ACHN (cell line): ENCODE data around the gene ARHGEF10L.
A peak's percentile ranks its signal among the peaks of the same experiment; 100 is the strongest.
"Not testable (repeated sequence)": the region's sequence is repeated elsewhere in the genome, so short reads cannot be mapped to it uniquely, and the experiment has no call there.

ENCODE experiments used
- DNase-seq: peaks from one replicate; pipeline ENCODE4 v3.0.0-alpha.2; 2015
- in situ Hi-C: cut with HindIII; loops from 2 replicates; pipeline ENCODE4 v1.10.0; 2017; ENCODE audit warnings: low sequenced_read_pairs, low pct_ligation_motif_present, low pct_unique_long_range_greater_than_20kb

The ARHGEF10L gene

DNA sequence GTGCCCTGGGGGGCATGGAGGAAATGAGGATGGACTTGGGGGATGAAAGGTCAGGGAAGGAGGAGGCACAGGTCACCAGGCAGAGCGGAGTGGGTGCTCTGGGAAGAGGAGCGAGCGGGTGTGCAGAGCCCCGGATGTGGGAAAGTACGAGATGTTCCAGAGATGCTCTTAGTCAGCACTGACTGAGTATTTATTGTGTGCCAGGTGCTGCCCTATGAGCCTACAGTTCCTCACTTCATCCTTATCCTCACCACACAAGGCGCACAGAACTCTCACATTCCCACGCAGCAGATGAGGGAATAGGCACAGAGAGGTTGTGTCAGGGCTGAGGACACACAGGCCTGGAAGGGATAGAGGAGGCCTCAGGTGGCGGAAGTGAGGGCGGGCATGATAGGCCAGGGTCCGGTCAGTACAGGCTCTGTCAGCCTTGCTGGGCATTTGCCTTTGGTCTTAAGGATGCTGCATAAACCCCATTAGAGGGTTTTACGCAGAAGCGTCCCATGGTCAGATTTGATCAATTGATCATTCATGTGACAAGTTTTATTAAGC, 77.3 kb downstream of the ARHGEF10L start:
- no peak for DNase-seq
- in situ Hi-C loops: no loop called here

DNA sequence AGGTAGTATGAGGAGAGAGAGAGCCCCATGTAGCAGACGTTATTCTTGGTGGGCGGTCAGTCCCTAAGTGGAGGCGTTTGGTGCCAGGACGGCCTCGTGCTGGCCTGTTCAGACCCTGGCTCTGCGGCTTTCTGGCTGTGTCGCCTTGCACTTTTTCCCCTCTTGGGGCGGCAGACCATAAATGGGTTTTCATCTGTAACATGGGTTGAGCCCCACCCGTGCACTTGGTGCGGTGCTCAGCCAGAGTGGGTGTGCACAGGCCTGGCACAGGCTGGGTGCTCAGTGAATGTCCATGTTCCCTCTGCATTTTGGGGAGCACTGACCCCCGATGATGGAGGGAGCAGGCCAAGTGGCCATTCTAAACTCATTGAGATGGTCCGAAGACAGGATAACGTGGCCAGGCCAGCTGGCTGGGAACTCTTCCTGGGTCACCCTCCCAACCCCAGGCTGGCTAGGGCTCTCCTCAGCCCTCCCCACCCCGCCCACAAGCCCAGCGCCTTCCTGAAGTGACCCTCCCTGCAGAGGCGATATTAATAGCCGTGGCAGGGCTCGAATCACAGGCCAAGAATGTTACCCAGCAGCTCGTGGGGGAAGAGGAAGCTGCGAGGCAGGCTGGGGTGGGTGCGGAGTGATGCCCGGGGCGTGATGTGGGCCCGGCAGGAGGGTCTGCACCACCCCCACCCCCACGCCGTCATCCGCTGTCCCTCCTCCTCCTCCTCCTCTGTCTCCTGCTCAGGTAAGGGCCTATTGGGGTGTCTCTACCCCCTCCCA, 78.5 kb downstream of the ARHGEF10L start:
- in situ Hi-C loops: no loop called here
- no peak for DNase-seq

DNA sequence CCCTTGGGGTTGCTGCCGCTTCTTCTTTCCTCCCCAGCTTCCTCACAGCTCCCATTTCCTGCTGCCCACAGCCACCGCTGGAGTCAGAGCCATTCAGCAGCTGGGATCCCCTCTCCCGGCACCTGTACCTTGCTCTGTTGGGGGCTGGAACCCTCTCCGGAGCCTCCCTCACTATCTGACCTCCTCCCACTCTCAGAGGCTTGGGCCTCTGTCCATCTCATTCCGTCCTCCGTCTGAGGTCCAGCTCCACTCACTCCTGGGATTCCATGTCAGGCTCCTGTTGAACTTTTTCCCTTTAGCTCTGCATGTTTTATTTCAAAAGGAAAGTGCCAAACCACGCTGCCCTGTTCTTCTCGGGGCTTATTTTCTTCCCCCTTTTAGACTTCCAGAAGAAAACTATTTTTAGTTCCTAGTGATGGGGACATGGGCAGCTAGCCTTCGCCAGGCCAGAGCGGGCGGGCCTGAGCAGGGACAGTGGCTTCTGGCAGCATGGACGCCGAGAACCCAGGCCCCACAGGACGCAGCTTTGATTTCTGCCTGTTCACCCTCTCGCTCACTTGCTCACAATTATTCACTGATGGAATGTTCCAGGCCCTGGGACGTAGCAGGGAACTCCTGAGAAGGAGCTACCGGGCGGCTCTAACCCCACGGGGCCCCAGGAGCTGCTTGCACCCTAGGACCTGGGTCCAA, 79.2 kb downstream of the ARHGEF10L start:
- in situ Hi-C loops: no loop called here
- DNase-seq: no peak

DNA sequence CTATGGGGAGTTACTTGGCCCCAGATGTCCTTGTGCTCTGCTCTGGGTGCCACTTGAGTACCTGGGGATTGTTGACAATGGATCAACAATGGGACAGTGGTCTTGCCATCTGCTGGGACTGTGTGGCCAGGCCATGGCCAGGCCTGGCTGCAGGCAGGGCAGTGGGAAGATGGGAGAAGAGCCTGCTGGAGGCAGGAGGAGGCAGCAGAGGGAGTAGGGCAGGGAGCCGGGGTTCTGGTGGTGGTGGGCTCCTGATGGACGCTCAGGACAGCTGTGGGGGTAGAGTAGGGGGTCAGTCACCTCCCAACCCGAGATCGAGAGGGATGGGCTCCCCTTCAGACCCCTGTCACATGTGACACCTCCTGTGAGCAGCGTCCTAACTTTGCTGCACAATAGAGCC, 81.0 kb downstream of the ARHGEF10L start:
- in situ Hi-C loops: no loop called here
- no peak for DNase-seq

DNA sequence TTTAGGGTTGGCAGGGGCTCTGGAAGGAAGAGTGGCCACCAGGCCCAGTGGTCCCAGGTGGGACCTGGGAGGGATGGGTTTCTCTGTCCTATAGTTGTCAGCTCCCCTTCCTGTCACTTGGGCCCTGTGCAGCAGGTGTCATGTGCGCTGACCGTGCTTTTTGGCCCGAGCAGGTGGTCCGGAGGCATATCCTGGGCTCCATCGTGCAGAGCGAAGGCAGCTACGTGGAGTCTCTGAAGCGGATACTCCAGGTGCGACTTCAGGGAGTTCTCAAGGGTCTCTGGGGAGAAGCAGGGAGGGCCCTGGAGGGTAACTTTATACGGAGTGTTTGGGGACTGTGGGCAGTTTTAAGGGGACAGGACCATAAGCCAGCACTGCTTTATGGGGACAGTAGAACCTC, 82.2 kb downstream of the ARHGEF10L start:
- DNase-seq: no peak
- in situ Hi-C loops: no loop called here

DNA sequence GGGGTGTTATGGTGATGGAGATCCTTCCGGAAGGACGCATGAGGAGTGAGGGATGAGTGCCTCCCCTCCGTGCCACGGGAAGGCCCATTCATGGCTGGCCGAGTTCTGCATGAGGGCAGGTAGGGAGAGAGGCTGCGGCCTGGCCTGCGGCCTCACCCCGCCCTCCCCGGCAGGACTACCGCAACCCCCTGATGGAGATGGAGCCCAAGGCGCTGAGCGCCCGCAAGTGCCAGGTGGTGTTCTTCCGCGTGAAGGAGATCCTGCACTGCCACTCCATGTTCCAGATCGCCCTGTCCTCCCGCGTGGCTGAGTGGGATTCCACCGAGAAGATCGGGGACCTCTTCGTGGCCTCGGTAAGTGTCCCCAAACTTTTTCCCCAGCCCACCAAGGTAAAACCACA, 83.3 kb downstream of the ARHGEF10L start:
- DNase-seq: no peak
- in situ Hi-C loops: no loop called here

DNA sequence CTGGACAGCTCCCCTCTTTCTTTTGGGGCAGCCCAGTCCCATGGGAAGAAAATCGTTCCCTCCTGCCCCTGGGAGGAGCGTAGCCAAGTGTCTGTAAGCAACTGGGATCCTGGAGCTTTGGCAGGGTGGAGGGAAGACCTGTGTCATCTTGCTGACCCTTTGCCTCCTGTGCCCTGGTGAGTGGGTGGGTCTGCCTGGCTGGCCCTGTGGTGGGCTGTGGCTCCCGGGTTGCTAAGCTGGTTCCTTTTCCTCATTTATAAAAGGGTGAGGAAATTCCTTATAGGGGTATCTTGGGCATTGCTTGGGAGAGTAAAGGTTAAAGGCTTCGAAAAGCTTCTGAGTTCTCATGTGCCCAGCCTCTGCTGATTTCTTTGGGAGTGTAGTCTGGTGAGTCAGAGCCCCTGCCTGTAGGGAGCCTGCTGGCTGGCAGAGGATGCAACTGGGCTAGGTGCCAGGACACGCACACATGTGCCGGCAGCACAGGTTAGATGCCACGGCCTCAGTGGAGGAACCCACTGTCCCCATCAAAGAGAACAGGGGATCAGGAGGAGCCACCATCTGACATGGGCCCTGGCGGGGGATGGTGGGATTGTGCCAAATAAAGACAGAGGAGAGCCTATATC, 85.2 kb downstream of the ARHGEF10L start:
- in situ Hi-C loops: no loop called here
- DNase-seq: peak; percentile 60

DNA sequence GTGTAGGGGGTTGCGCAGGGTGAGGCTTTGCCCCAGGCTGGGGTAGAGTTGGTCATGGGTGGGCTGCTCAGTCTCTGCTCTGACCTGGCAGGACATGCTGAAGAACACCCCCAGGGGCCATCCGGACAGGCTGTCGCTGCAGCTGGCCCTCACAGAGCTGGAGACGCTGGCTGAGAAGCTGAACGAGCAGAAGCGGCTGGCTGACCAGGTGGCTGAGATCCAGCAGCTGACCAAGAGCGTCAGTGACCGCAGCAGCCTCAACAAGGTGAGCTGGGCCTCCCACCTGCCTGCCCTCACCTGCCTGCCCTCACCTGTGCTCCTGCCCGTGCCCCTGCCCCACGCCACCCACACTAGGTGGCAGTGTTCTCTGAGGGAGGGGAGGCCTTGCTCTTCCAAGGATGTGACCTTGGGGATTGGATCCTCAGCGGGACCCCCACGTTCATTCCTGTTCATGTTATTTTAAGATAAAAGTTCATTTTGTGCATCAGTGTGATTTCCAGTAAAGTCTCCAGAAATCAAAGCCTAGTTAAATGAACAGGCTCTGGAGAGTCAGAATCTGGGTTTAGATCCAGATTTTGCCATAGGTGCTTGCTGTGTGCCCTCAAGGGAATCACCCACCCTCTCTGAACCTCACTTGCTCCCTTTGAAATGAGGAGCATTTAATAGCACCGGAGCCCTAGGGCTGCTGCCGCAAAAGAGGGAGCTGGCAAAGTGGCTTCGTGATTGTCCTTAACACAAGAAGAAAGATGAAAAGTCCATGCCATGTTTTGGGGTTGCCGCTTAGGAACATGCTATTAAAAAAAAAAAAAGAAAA, 87.9 kb downstream of the ARHGEF10L start:
- no peak for DNase-seq
- in situ Hi-C loops: no loop called here

DNA sequence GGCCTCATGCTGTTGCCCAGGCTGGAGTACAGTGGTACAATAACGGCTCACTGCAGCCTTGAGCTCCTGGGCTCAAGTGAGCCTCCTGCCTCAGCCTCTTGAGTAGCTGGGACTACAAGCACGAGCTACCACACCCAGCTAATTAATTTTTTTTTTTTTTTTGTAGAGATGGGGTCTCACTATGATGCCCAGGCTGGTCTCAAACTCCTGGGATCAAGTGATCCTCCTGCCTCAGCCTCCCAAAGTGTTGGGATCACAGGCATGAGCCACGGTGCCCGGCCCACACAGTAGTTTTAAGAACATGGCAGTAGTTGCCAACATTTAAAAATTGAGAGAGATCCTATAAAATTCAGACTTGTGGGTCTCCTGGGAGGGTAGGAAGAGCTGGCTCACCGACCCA, 89.5 kb downstream of the ARHGEF10L start:
- in situ Hi-C loops, DNase-seq: not testable (repeated sequence)

DNA sequence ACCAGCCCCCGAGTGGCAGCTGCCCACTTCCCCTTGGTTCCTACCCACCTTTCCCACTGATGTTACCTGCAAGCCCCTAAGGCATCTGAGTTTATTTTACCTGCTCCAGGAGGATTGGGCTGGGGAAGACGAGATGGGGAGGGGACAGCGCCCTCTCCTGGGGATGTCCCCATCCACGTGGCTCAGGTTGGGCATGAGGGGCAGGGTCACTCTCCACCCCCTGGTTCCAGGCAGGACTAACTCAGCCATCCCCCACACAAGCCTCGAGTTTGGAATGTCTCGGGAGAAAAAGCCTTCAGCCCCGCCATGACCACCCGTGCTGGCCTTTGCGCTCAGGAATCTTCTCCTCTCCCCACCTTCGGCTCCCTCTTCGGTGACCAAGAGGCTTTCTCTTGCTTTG, 90.0 kb downstream of the ARHGEF10L start:
- no peak for DNase-seq
- in situ Hi-C loops: no loop called here

DNA sequence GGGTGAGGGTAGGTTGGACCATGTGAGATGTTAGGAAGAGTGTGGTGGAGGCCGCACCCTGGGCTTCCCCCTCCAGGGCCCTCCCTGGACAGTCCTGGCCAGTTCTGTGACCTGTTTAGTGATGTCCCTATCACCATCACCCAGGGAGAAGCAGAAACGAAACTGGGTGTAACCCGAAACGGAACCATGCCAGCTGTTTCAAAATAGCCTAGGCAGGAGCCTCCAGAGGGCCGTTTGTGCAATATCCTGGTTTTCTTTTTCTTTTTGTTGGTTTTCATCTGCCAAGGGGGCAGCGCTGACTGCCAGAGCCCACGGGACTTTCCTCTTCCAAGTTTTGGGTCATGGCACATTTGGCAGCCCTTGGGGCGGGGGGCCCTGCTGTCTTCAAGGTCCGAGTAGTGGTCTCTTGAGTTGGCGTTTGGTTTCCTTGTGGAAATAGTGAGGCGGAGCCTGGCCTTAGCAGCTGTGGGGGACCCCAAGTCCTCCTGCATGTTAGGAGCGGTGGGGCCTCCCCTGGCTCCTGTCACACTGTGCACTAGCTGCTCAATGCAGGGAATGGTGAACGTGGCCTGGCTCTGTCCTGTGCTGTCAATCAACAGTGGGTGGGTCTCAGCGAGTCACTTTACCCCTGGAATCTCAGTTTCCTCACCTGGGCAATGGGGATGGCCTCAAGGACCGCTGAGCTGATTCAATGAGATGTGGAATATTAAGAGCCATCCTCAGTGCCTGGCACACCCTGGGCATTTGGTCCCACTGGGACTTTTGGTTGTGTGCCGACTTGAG, 90.7 kb downstream of the ARHGEF10L start:
- DNase-seq: no peak
- in situ Hi-C loops: no loop called here

DNA sequence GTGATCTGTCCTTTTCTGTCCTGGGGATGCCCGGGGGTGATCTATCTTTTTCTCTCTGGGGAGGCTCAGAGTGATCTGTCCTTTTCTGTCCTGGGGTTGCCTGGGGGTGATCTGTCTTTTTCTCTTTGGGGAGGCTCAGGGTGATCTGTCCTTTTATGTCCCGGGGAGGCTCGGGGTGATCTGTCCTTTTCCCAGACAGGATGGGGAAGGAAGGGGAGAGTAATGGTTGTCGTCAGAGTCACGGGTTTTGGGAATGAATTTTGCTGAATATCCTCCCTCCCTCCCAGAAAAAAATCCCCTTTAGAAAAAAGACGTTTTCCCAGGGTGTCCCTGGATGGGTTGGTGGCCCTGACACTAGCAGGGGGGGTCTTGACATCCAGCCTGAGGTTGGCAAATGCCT, 91.5 kb downstream of the ARHGEF10L start:
- in situ Hi-C loops: no loop called here
- no peak for DNase-seq

DNA sequence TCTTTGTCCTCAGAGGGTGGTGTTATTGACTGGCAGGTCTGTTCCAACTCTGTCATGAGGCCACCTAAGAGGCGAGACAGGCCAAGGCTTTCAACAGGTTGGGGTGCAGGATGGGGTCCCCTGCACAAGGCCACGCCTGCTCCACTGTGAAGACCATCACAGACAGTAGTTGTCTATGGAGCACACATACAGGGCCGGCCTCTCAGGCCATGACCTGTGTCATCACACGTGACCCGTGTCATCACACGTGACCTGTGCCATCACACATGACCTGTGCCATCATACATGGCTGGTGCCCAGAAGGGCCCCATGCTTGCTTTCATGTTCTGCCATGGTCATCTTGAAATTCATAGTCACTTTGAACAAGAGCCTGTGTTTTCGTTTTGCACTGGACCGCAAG, 91.9 kb downstream of the ARHGEF10L start:
- in situ Hi-C loops: no loop called here
- DNase-seq: no peak

DNA sequence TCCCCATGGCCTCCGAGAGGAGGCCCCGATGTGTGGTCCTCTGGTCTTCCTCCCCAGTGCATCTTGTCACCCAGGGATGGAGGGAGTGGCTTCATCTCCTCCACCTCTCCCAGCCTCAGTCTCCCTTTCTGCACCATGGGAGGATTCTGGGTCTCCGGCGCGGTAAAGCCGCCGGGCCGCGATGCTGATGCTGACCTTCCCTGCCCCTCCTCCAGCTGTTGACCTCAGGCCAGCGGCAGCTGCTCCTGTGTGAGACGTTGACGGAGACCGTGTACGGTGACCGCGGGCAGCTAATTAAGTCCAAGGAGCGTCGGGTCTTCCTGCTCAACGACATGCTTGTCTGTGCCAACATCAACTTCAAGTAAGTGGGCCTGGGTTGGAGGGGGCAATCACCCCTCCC, 92.6 kb downstream of the ARHGEF10L start:
- no peak for DNase-seq
- in situ Hi-C loops: no loop called here

DNA sequence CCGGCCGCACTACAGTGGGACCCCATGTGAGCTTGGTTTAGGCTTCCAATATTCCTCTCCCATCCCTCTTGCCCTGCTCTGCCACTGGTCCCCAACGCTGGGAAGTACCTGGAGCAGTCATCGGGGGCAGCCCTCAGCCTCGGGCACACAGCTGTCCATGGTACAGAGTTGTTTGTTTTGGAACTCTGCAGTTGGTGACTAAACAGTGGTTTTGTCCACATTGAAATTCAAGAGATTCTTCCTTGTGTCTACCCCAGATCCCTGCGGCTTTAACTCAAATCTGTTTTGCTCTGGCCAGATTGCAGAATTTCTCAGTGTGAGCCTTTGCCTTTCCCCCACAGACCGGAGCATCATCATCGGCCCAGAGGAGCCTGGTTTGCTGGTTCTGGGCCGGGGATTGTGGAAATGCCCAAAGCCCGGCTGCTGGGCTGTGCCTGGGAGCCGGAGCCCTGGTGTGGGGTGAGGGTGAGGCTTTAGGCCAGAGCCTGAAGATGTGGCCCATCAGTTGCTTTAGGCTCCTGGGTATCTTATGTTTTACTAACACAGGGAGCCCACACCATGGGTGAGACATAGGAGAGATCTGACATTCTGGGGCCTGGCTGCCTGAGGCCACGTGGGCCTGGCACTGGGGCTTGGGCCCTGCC, 93.2 kb downstream of the ARHGEF10L start:
- in situ Hi-C loops: no loop called here
- no peak for DNase-seq

DNA sequence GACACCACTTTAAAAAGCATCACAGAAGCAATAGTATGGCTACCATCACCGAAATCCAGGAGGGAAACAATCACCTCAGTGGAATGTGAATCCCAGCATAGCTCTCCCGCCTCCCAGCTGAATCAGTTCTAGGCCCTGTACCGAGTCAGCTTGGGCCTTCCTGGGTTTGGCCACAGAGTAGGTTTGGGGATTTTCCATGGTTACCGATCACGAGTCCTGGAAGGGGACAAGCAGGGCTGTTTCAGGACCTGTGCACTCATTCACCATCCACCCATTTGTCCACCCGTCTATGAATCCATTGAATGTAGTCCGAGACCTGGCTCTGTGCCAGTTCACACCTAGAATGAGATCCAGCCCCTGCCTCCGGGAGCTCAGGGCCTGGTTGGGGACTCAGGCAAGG, 94.2 kb downstream of the ARHGEF10L start:
- in situ Hi-C loops: no loop called here
- peak; percentile 51 for DNase-seq

DNA sequence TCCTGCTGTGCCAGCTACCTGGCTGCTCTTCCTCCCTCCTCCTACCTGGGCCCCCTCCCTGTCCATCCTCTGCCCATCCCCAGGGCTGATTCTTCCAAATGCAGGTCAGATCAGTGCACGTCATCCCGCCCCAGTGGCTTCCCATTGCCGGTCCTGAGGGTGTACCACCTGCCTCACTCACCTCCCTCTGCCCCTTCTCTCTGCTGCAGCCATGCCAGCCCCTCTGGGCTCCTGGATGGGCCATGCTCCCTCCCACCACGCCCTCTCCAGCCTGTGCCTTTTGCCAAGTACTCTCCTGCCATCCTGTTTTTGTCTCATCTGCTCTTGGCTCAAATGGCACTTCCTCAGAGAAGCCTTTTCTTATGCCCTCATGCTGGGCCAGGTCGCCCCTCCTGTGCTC, 95.8 kb downstream of the ARHGEF10L start:
- no peak for DNase-seq
- in situ Hi-C loops: no loop called here

DNA sequence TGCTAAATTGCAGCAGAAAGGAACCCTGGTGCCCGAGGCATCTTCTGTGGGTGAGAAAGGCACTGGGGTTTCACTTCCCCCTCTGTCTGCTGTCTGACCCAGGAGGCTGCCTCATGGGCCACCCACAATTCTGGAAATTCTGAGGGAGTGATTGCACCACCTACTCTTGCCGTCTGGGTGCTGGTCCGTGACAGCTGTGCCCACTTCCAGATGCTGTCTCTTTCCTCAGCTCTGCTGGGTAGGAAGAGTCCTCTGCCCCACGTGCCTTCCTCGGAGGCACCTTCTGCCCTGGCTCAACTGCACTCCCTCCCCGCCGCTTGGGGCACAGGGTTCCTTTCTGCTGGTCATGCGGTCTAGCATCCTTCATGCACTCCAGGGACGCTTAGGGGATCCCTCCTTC, 96.3 kb downstream of the ARHGEF10L start:
- in situ Hi-C loops: no loop called here
- DNase-seq: no peak
